DND-41 (cell line): ENCODE results near the gene MLLT6.

ENCODE experiments used
- CTCF ChIP-seq: IDR thresholded peaks from 2 replicates; pipeline ENCODE4 v1.5.1; 2012; ENCODE audit warnings: borderline replicate concordance, low read length, moderate library complexity, mild to moderate bottlenecking; ENCODE audit not compliant: poor library complexity, severe bottlenecking; ENCODE audit errors: extremely low read depth
- EZH2 ChIP-seq: IDR thresholded peaks from 3 replicates; pipeline ENCODE4 v1.6.1; 2012; ENCODE audit warnings: borderline replicate concordance, low read depth, mild to moderate bottlenecking, moderate library complexity, low read length, inconsistent platforms; ENCODE audit not compliant: severe bottlenecking

DNA sequence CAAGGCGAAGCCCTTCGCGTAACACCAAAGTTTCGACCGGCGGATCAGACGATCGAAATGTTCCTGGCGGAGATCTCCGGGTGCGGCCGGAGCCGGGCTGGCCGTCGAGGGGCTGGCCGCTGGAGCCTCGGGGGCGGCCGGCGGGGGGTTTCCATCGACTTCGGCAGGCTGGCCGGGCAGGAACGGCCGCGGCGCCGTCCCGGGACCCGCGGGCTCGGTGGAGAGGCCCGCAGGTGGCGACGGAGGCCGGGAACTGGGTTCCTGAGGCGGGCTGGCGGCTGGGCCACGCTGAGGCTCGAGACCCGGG, 31.4 kb upstream of the MLLT6 start:
- no peak for TF ChIP-seq EZH2
- no peak for TF ChIP-seq CTCF
